HEK293 (cell line): ENCODE measurements around the gene SLC22A14.

Experiments used
- CTCF ChIA-PET: fragments of 350-600 bp; formaldehyde crosslinking; extraction: SDS; loops from one replicate; lab custom pipeline; 2021; ENCODE audit warnings: antibody characterized with exemption; lab: Yijun Ruan, JAX
- POLR2A ChIA-PET: fragments of 300-600 bp; formaldehyde crosslinking; extraction: SDS; loops from one replicate; lab custom pipeline; 2020; ENCODE audit warnings: antibody characterized with exemption, inconsistent platforms; lab: Yijun Ruan, JAX
- H3K27ac ChIP-seq: fragments of 200-500 bp; sonication (Bioruptor generic); 2 replicates; pipeline ENCODE4 v1.5.1; 2014; ENCODE audit warnings: low read depth, low read length, control low read depth, inconsistent platforms; ENCODE audit errors: extremely low read depth
- H3K36me3 ChIP-seq, 2 experiments: fragments of 200-500 bp in 1 of 2; sonication (Bioruptor generic) in 1 of 2; 1 replicate in 1 of 2; 2 replicates in 1 of 2; pipeline ENCODE4 v1.5.1; 2014 to 2017; ENCODE audit warnings: inconsistent platforms in 2 of 2, low read length in 2 of 2; ENCODE audit not compliant: control insufficient read depth in 2 of 2, insufficient read depth in 1 of 2
- H3K4me1 ChIP-seq: fragments of 200-500 bp; sonication (Bioruptor generic); 2 replicates; pipeline ENCODE4 v1.5.1; 2014; ENCODE audit warnings: mild to moderate bottlenecking, low read length, inconsistent platforms; ENCODE audit not compliant: control insufficient read depth, insufficient read depth
- H3K4me3 ChIP-seq: 2 replicates; pipeline ENCODE4 v1.5.1; 2011; ENCODE audit warnings: low read depth, mild to moderate bottlenecking, control low read depth, low read length, moderate library complexity
- H3K9me3 ChIP-seq: fragments of 200-500 bp; sonication (Bioruptor generic); 2 replicates; pipeline ENCODE4 v1.5.1; 2014; ENCODE audit warnings: low read depth, low read length, inconsistent platforms; ENCODE audit not compliant: control insufficient read depth, insufficient read depth
- KLF7 ChIP-seq: fragments of 450-650 bp; formaldehyde crosslinking; IDR thresholded peaks from 2 replicates; pipeline ENCODE4 v1.5.1; 2016; ENCODE audit warnings: missing biosample characterization, missing genetic modification characterization, borderline replicate concordance
- RBAK ChIP-seq: fragments of 450-650 bp; formaldehyde crosslinking; IDR thresholded peaks from 2 replicates; pipeline ENCODE4 v1.5.1; 2016; ENCODE audit warnings: missing biosample characterization, missing genetic modification characterization
- REST ChIP-seq: fragments of 450-650 bp; formaldehyde crosslinking; IDR thresholded peaks from 2 replicates; pipeline ENCODE4 v1.5.1; 2016; ENCODE audit warnings: missing biosample characterization, missing genetic modification characterization
- SCRT1 ChIP-seq: fragments of 450-650 bp; formaldehyde crosslinking; IDR thresholded peaks from 2 replicates; pipeline ENCODE4 v1.5.1; 2016; ENCODE audit warnings: missing biosample characterization, missing genetic modification characterization, borderline replicate concordance
- ZBTB11 ChIP-seq: fragments of 450-650 bp; formaldehyde crosslinking; conservative IDR thresholded peaks from 2 replicates; pipeline ENCODE4 v1.5.1; 2016; ENCODE audit warnings: low read depth, missing biosample characterization, missing genetic modification characterization
- ZBTB17 ChIP-seq: fragments of 450-650 bp; formaldehyde crosslinking; IDR thresholded peaks from 2 replicates; pipeline ENCODE4 v1.5.1; 2016; ENCODE audit warnings: missing biosample characterization, missing genetic modification characterization
- ZBTB8A ChIP-seq: fragments of 450-650 bp; formaldehyde crosslinking; IDR thresholded peaks from 2 replicates; pipeline ENCODE4 v1.5.1; 2016; ENCODE audit warnings: missing biosample characterization, missing genetic modification characterization
- ZNF202 ChIP-seq: fragments of 450-650 bp; formaldehyde crosslinking; IDR thresholded peaks from 2 replicates; pipeline ENCODE4 v1.5.1; 2016; ENCODE audit warnings: missing biosample characterization, missing genetic modification characterization, borderline replicate concordance
- ZNF362 ChIP-seq: fragments of 450-650 bp; formaldehyde crosslinking; IDR thresholded peaks from 2 replicates; pipeline ENCODE4 v1.5.1; 2016; ENCODE audit warnings: missing biosample characterization, missing genetic modification characterization
- ZNF518A ChIP-seq: fragments of 450-650 bp; formaldehyde crosslinking; conservative IDR thresholded peaks from 2 replicates; pipeline ENCODE4 v1.5.1; 2016; ENCODE audit warnings: low read depth, missing biosample characterization, missing genetic modification characterization
- ZNF530 ChIP-seq: fragments of 450-650 bp; formaldehyde crosslinking; IDR thresholded peaks from 2 replicates; pipeline ENCODE4 v1.5.1; 2016; ENCODE audit warnings: low read depth, missing biosample characterization, missing genetic modification characterization
- ZNF658 ChIP-seq: fragments of 450-650 bp; formaldehyde crosslinking; IDR thresholded peaks from 2 replicates; pipeline ENCODE4; 2016; ENCODE audit warnings: missing biosample characterization, missing genetic modification characterization
- ZNF704 ChIP-seq: fragments of 450-650 bp; formaldehyde crosslinking; IDR thresholded peaks from 2 replicates; pipeline ENCODE4 v1.5.1; 2016; ENCODE audit warnings: missing biosample characterization, missing genetic modification characterization
- ZNF830 ChIP-seq: fragments of 450-650 bp; IDR thresholded peaks from 2 replicates; pipeline ENCODE4 v1.5.0; 2018; ENCODE audit warnings: missing biosample characterization, missing genetic modification characterization, low read depth, mild to moderate bottlenecking, moderate library complexity

The SLC22A14 gene

GRCh38 chr3:38311476-38311875 lies 29.4 kb downstream of the SLC22A14 start (continued):
- TF ChIP-seq ZNF518A (tag by site-specific recombination) (no peak), ZBTB17 (tag by site-specific recombination) (no peak), REST (tag by site-specific recombination) (no peak), ZNF830 (tag by site-specific recombination) (no peak)

GRCh38 chr3:38311941-38312340 lies 29.8 kb downstream of the SLC22A14 start:
- ChIA-PET POLR2A (no interaction called here), CTCF (no interaction called here)

More at GRCh38 chr3:38311941-38312340, 29.8 kb downstream of the SLC22A14 start:
- no peak for TF ChIP-seq ZNF202 (tag by site-specific recombination)
- no peak for TF ChIP-seq RBAK
- TF ChIP-seq ZNF362 (tag by site-specific recombination): no peak
- no peak for TF ChIP-seq SCRT1 (tag by site-specific recombination)
- TF ChIP-seq ZBTB8A (tag by site-specific recombination): no peak
- no peak for TF ChIP-seq ZNF704 (tag by site-specific recombination)
- TF ChIP-seq ZNF658: no peak
- no peak for TF ChIP-seq ZNF530 (tag by site-specific recombination)
- TF ChIP-seq ZBTB11 (tag by site-specific recombination): no peak
- no peak for TF ChIP-seq ZBTB17 (tag by site-specific recombination)
- no peak for TF ChIP-seq KLF7 (tag by site-specific recombination)
- Histone ChIP-seq H3K4me1 (no peaks in the 10 kb centered on the region), H3K9me3 (no peaks in the 10 kb centered on the region), H3K36me3 (no peaks in the 10 kb centered on the region), H3K27ac (no peak overlapping the region), H3K4me3 (no peak overlapping the region)
